ENCODE measurements around the gene NTMT1.

Gene NTMT1

DNA sequence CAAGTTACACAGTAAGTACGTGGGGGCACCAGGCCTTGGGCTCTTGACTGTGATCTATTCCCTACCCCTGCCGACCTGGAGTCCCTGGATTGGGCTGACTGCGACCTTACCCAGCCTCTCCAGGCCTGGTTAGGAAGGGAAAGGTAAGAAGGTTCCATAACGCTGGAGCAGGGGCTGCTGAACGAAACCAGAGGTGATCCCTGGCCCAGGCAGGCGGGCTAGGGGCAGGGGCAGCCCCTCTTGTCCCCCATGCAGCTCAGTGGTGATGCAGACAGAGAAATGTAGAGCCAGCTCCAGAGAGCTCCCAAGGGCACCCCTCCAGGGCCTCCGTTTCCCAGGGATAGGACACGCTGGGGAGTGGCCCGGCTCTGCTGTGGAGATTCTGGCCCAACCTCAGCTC is 53.6 kb downstream of the NTMT1 start:
- no peak for DNase-seq (ENCODE audit: low read depth)
- TF ChIP-seq, protein P1, sequence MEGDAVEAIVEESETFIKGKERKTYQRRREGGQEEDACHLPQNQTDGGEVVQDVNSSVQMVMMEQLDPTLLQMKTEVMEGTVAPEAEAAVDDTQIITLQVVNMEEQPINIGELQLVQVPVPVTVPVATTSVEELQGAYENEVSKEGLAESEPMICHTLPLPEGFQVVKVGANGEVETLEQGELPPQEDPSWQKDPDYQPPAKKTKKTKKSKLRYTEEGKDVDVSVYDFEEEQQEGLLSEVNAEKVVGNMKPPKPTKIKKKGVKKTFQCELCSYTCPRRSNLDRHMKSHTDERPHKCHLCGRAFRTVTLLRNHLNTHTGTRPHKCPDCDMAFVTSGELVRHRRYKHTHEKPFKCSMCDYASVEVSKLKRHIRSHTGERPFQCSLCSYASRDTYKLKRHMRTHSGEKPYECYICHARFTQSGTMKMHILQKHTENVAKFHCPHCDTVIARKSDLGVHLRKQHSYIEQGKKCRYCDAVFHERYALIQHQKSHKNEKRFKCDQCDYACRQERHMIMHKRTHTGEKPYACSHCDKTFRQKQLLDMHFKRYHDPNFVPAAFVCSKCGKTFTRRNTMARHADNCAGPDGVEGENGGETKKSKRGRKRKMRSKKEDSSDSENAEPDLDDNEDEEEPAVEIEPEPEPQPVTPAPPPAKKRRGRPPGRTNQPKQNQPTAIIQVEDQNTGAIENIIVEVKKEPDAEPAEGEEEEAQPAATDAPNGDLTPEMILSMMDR (IDR thresholded peaks at IDR 0.05; ENCODE audit: low read length, missing control alignments), result no peak
- H3K4me3 ChIP-seq (replicated peaks; ENCODE audit: low read depth, low read length), result no peak overlapping the region

DNA sequence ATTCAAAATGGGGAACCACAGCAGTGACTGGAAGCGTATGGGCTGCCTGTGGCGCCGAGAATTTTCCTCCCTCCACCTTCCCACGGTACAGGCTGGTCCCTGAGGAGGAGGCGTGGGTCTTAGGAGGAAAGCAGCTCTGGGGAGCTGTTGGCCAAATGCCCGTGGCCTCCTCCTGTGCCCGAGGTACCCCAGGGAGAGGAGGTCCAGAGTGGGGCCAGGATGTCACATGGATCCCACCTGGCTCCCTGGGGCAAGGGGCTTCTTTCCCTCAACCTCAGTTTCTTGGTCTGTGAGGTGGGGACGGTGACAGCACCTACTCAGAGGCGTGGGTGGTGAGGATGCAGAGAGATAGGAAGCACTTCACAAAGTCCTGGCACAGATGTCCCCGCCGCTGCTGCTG is 56.0 kb downstream of the NTMT1 start:
- H3K4me3 ChIP-seq (replicated peaks; ENCODE audit: low read depth, low read length), result no peak overlapping the region
- DNase-seq (ENCODE audit: low read depth), result no peak
- TF ChIP-seq, protein P1 (IDR thresholded peaks at IDR 0.05; ENCODE audit: low read length, missing control alignments), result no peak

DNA sequence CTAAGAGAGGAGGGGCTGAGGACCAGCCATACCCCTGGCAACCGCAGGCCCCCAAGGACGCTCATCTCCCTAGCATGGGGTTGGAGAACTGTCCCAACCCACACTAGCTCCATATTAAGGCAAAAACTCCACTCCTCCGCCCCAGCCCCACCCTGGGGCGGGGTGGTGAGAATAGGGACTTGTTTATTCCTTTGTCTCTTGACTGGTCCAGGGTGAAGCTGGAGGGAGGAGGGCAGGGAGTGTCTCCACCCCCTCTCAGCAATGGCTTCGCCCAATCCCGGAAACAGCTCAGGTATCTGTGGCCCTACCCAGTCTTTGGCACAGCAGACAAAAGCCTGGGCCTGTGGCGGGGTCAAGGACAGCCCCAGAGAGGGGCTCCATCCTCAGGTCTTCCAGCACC is 56.4 kb downstream of the NTMT1 start:
- TF ChIP-seq, protein P1 (IDR thresholded peaks at IDR 0.05; ENCODE audit: low read length, missing control alignments), result no peak
- no peak overlapping the region for H3K4me3 ChIP-seq (replicated peaks; ENCODE audit: low read depth, low read length)
- no peak for DNase-seq (ENCODE audit: low read depth)

DNA sequence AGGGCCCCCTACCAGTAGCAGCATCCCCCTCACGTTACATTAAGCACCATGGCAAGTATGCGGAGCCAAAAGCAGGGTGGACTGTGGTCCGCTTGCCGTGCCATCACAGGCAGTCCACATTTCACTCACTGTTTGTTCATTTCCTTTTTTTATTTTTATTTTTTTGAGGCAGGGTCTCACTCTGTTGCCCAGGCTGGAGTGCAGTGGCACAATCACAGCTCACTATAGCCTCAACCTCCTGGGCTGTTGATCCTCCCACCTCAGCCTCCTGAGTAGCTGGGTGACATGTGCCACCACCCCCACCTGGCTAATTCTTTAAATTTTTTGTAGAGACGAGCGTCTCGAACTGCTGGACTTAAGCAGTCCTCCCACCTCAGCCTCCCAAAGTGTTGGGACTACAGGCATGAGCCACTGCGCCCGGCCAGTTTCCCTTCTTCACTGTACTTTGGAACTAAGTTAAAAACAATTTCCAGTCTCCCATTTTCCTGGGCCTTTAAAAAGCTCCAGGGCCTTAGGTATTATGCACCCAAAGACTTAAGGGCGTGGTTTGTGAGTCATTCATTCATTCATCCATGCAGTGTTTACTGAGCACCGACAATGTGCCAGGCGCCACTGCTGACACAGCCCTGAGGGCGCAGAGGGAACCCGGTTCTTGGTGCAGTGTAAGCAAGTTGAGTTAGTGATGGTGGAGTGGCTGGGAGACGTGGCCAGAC is 59.4 kb downstream of the NTMT1 start:
- TF ChIP-seq, protein P1 (IDR thresholded peaks at IDR 0.05; ENCODE audit: low read length, missing control alignments), result no peak
- DNase-seq (ENCODE audit: low read depth), result no peak
- no peak overlapping the region for H3K4me3 ChIP-seq (replicated peaks; ENCODE audit: low read depth, low read length)
